Lower leg skin (tissue), 4 donors: ENCODE measurements around the gene LY6G6C. TPM values are rescaled to one million over a fixed set of nuclear protein-coding genes. Genes with fewer than 3 reads are reported as not detected.

Experiments used
- DNase-seq, 2 donors: peaks; one replicate each; pipeline ENCODE4 v3.0.0-alpha.2; 2019; ENCODE audit warnings: low spot score in 2 of 2
- H3K4me3 ChIP-seq: fragments of 200-600 bp; sonication (generic); 2 replicates; pipeline ENCODE4 v1.5.1; 2017; ENCODE audit warnings: mild to moderate bottlenecking, low read depth; ENCODE audit not compliant: poor library complexity, severe bottlenecking
- CTCF ChIP-seq, 3 donors: fragments of 450-650 bp; IDR thresholded peaks; one replicate each; pipeline ENCODE4 v1.5.1; 2016; ENCODE audit warnings: antibody characterized with exemption in 3 of 3, mild to moderate bottlenecking in 3 of 3, moderate library complexity in 2 of 3
- POLR2A ChIP-seq, 2 donors: fragments of 450-650 bp; IDR thresholded peaks; one replicate each; pipeline ENCODE4 v1.6.1; 2016 to 2017; ENCODE audit warnings: antibody characterized with exemption in 2 of 2, mild to moderate bottlenecking in 1 of 2, moderate library complexity in 1 of 2
- WGBS, 2 donors: methylation state at CpG; one replicate each; pipeline ENCODE4 v1.1.5; 2018; 5-methylcytosine and 5-hydroxymethylcytosine counted together
- intact Hi-C: fragments of 100-400 bp; cut with DNase I; formaldehyde crosslinking; loops from one replicate; pipeline ENCODE4 v1.15.0; 2023; ENCODE audit warnings: low total_unique reads
- total RNA-seq, 4 donors: library from RNA; depleted of rRNA; stranded (reverse); fragments of >200 nt; gene quantifications; one replicate each; pipeline ENCODE4 v1.1.0, GENCODE V29; 2016

Gene LY6G6C
- total RNA-seq, 4 donors from 2014 or later: 189 to 513 (median 237) TPM

GRCh38 chr6:31740397-31741223 lies 19.1 kb upstream of the LY6G6C start:
- no peak for TF ChIP-seq CTCF (IDR thresholded peaks at IDR 0.05)
- no peak for TF ChIP-seq POLR2A (IDR thresholded peaks at IDR 0.05)
- peak overlapping the region; percentile 61 for H3K4me3 ChIP-seq
- intact Hi-C loops: no loop called here
- 19 to 26% methylated on average over 28 to 29 of the region's 29 CpGs for WGBS, 2 donors
- no peak for DNase-seq

- WGBS, 2 donors: 0 to 1% methylated on average over 42 to 58 of the region's 58 CpGs
- peak; percentile 99 to 100 for DNase-seq
- no peak for TF ChIP-seq CTCF (IDR thresholded peaks at IDR 0.05)
- no peak for TF ChIP-seq POLR2A (IDR thresholded peaks at IDR 0.05)
- H3K4me3 ChIP-seq: peak within 1 kb of the TSS; percentile 61
- intact Hi-C loops: no loop called here
Observed at GRCh38 chr6:31739639-31740396, 18.3 kb upstream of the LY6G6C start, which contains the start of gene MSH5. Gene MSH5 (plus strand): TSS chr6:31740005. CDS start chr6:31740467, 462 bp downstream.

- no peak overlapping the region for H3K4me3 ChIP-seq
- WGBS, 2 donors: 18 to 19% methylated on average over 6 of the region's 6 CpGs
- DNase-seq: peak in 1 of 2 donors; percentile 70
- no peak for TF ChIP-seq POLR2A (IDR thresholded peaks at IDR 0.05)
- TF ChIP-seq CTCF (IDR thresholded peaks at IDR 0.05): no peak
- intact Hi-C loops: no loop called here
Observed at GRCh38 chr6:31737991-31738979, 16.7 kb upstream of the LY6G6C start.

DNA sequence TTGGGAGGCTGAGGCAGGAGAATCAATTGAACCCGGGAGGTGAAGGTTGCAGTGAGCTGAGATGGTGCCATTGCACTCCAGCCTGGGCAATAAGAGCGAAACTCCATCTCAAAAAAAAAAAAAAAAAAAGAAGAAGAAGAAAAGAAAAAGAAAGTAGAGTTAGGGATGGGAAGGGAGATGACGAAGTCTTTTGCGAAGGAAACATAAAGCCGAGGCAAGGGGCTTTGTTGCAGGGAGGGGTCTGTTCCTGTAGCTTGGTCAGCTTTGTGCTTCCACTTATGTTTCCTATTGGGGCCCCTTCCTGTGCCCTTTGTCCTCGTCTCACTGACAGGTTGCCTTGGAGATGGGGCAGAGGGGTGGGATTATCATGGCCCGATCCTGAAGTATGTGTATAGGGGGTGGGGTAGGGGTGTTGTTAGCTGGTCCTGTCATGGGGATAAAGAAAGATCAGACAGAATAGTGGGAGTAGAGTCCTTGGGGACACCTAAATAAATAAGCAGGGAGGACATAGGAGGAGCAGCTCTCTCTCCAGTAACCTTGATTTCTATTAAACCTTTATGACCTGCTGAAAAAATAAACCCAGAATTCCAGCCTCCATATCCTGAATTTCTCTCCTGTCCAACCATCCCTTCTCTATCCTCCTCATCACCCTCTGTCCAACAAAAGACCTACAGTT lies 15.9 kb upstream of the LY6G6C start:
- no peak for DNase-seq
- no peak for TF ChIP-seq POLR2A (IDR thresholded peaks at IDR 0.05)
- no peak for TF ChIP-seq CTCF (IDR thresholded peaks at IDR 0.05)
- 64 to 74% methylated on average over 7 of the region's 7 CpGs for WGBS, 2 donors
- intact Hi-C loops: no loop called here
- H3K4me3 ChIP-seq: no peak overlapping the region
